GM23338 (cell line): ENCODE results near the gene AFAP1L2.

Experiments used
- CTCF ChIP-seq, 2 experiments: fragments of 200-600 bp in 1 of 2; sonication (generic) in 1 of 2; conservative IDR thresholded peaks; 2 replicates each; pipeline versions ENCODE4 v1.5.1 to v1.6.1; 2016 to 2017; ENCODE audit warnings: antibody characterized with exemption in 2 of 2, low read depth in 2 of 2, mild to moderate bottlenecking in 2 of 2, moderate library complexity in 1 of 2
- EZH2 ChIP-seq: fragments of 200-600 bp; sonication (generic); IDR thresholded peaks from one replicate; pipeline ENCODE4 v1.8.0; 2017; ENCODE audit warnings: antibody characterized with exemption, mild to moderate bottlenecking, low read depth; ENCODE audit not compliant: unreplicated experiment
- EZH2phosphoT487 ChIP-seq: fragments of 200-600 bp; sonication (generic); IDR thresholded peaks from one replicate; pipeline ENCODE4 v1.8.1; 2018; ENCODE audit warnings: antibody characterized with exemption; ENCODE audit not compliant: unreplicated experiment
- NANOG ChIP-seq: IDR thresholded peaks from 2 replicates; pipeline ENCODE4 v1.6.1; 2016; ENCODE audit warnings: antibody characterized with exemption, borderline replicate concordance
- POLR2AphosphoS5 ChIP-seq: IDR thresholded peaks from 2 replicates; pipeline ENCODE4 v1.6.1; 2016; ENCODE audit warnings: antibody characterized with exemption, low read depth
- REST ChIP-seq: IDR thresholded peaks from one replicate; pipeline ENCODE4 v1.6.1; 2018; ENCODE audit warnings: antibody characterized with exemption; ENCODE audit not compliant: unreplicated experiment

GRCh38 chr10:114448897-114449296 lies 44.6 kb upstream of the AFAP1L2 start:
- TF ChIP-seq EZH2phosphoT487 (no peak), CTCF (conservative IDR thresholded peaks at IDR 0.05; ENCODE audit: low read depth in 2 of 2) (no peak), POLR2AphosphoS5 (no peak), REST (no peak), NANOG (no peak), EZH2 (no peak)
